H1 (cell line): ENCODE measurements around the gene RGL2. TPM values are rescaled to one million over a fixed set of nuclear protein-coding genes. Genes with fewer than 3 reads are reported as not detected.

ENCODE experiments used
- NRF1 ChIP-seq: IDR thresholded peaks from 2 replicates; pipeline ENCODE4 v1.6.1; 2011; ENCODE audit warnings: mild to moderate bottlenecking, low read depth, low read length, improper control_type of control experiment
- TEAD4 ChIP-seq: IDR thresholded peaks from 2 replicates; pipeline ENCODE4 v1.6.1; 2012; ENCODE audit warnings: low read depth, low read length, inconsistent platforms, mixed read lengths
- polyA plus RNA-seq, 7 experiments: library from polyadenylated mRNA; depleted of rRNA in 3 of 7; stranded (reverse) in 5 of 7; unstranded in 2 of 7; fragments of >200 nt in 5 of 7; fragments of 200-250 nt in 2 of 7; gene quantifications; 1 replicate in 5 of 7; 2 replicates in 1 of 7; 4 replicates in 1 of 7; pipeline versions ENCODE4 v1.2.1 to v1.2.3, GENCODE V29; 2011 to 2013; ENCODE audit warnings: missing spikeins in 2 of 7, mixed read lengths in 2 of 7
- total RNA-seq: library from RNA; stranded (reverse); fragmentation: NEBNext Ultra II Directional; extraction: Animal tissue kit (Norgen Biotek cat#: 25700); gene quantifications from 2 replicates; pipeline ENCODE4 v1.2.1, GENCODE V29; 2021
- TF ChIP-seq, protein P1 (sequence below), 3 experiments: IDR thresholded peaks; 1 replicate in 2 of 3; 2 replicates in 1 of 3; pipeline versions ENCODE4 v1.5.1 to v1.6.1; 2011; ENCODE audit warnings: low read length in 3 of 3, mild to moderate bottlenecking in 3 of 3, inconsistent platforms in 2 of 3, low read depth in 1 of 3, moderate library complexity in 1 of 3; ENCODE audit not compliant: insufficient read depth in 1 of 3; ENCODE audit errors: control extremely low read depth in 1 of 3

Gene RGL2
- total and polyA plus RNA-seq, 2 of the 8 experiments (the other 6 are each of a cell fraction or from before 2014, with no cell fraction given) = 58.1 to 80.3 TPM

DNA sequence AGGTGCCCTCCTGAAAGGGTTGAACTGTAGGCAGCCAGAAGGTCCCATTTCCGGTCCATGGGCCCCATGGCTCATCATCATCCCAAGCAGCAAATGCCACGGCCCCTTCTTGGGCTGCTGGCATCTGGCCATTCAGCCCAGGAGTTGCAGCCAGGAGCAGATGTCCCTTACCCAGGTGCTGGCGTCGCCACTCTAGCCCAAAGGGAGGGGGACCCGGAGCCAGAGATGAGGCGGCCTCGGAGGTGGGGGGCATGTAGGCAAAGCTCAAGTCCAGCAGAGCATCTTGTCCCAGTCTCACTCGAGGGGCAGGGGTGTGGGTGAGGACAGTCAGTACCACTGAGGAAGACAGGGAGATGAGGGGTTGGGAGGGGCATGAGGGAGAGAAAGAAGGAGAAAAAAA is 6.3 kb upstream of the RGL2 start (continued):
- TF ChIP-seq, protein P1, sequence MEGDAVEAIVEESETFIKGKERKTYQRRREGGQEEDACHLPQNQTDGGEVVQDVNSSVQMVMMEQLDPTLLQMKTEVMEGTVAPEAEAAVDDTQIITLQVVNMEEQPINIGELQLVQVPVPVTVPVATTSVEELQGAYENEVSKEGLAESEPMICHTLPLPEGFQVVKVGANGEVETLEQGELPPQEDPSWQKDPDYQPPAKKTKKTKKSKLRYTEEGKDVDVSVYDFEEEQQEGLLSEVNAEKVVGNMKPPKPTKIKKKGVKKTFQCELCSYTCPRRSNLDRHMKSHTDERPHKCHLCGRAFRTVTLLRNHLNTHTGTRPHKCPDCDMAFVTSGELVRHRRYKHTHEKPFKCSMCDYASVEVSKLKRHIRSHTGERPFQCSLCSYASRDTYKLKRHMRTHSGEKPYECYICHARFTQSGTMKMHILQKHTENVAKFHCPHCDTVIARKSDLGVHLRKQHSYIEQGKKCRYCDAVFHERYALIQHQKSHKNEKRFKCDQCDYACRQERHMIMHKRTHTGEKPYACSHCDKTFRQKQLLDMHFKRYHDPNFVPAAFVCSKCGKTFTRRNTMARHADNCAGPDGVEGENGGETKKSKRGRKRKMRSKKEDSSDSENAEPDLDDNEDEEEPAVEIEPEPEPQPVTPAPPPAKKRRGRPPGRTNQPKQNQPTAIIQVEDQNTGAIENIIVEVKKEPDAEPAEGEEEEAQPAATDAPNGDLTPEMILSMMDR (IDR thresholded peaks at IDR 0.05; ENCODE audit: control extremely low read depth in 1 of 3, insufficient read depth in 1 of 3, low read depth in 1 of 3, low read length in 3 of 3) = no peak
- no peak for TF ChIP-seq TEAD4
- no peak for TF ChIP-seq NRF1
